ENCODE results near the gene SCRN2.

DNA sequence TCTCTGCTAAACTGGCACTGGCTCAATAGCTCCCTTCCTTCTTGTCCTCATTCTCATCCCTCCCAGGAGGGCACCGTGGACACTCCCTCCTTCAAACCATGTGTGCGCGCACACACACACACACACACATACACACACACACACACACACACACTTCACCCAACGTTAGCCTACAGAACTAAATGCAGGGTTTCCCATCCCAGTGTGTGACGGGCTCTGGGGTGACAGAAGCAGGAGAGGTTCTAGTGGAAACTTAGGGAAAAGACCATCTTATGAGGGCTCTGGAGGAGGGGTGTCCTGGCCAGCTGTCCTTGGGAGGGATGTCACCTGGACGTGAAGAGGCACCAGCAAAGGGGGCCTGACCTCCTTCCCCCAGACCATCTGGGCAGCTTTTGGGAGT lies 39.2 kb downstream of the SCRN2 start:
- TF ChIP-seq GATA2 (IDR thresholded peaks at IDR 0.05; ENCODE audit: low read depth, low read length), result no peak
- TF ChIP-seq GATA3 (IDR thresholded peaks at IDR 0.05; ENCODE audit: low read depth, low read length), result no peak

All from SH-SY5Y (cell line).